ENCODE measurements around the gene BRK1. TPM values are rescaled to one million over a fixed set of nuclear protein-coding genes. Genes with fewer than 3 reads are reported as not detected.
A peak's percentile ranks its signal among the peaks of the same experiment; 100 is the strongest.
"Not testable (repeated sequence)": the region's sequence is repeated elsewhere in the genome, so short reads cannot be mapped to it uniquely, and the experiment has no call there.

BRK1 gene
- total and polyA plus RNA-seq, 2 experiments from 2014 or later = 83.0 to 278 TPM

- no peak overlapping the region for H3K27ac ChIP-seq
- H3K4me1 ChIP-seq (ENCODE audit: low read depth) = no peaks in the 10 kb centered on the region
- no peak for DNase-seq (ENCODE audit: low read depth in 1 of 2, low spot score in 1 of 2)
- H3K36me3 ChIP-seq = no peaks in the 10 kb centered on the region
- no peaks in the 10 kb centered on the region for H3K9me3 ChIP-seq (ENCODE audit: low read depth)
- no peak overlapping the region for H3K4me3 ChIP-seq
- no peaks in the 10 kb centered on the region for H3K27me3 ChIP-seq
- no peak for TF ChIP-seq CTCF (IDR thresholded peaks at IDR 0.05; ENCODE audit: low read depth, low read length)
Measured at GRCh38 chr3:10157031-10157430, 41.6 kb downstream of the BRK1 start.

GRCh38 chr3:10158555-10158954, 43.1 kb downstream of the BRK1 start:
- H3K4me3 ChIP-seq; H3K4me1 ChIP-seq (ENCODE audit: low read depth); H3K36me3 ChIP-seq; H3K27ac ChIP-seq; H3K9me3 ChIP-seq (ENCODE audit: low read depth); DNase-seq (ENCODE audit: low read depth in 1 of 2, low spot score in 1 of 2); H3K27me3 ChIP-seq: not testable (repeated sequence)

DNA sequence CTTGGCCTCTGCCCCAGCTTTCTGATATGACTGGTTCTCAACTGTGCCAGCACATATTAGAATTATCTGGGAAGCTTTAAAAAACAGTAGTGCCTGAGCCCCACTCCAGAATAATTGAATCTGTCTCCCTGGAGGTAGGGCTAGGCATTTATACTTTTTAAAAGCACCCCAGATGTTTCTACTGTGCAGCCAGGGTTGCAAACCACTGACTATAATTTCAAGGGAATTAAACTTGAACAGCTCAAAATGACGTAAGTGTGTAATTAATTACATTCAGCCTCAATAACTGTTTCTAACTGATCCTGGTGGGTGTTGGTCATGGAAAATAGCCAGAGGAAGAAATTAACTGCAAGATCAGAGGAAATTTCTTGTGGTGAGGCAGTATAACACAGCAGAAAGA, 44.9 kb downstream of the BRK1 start:
- no peak overlapping the region for H3K4me3 ChIP-seq
- TF ChIP-seq CTCF (IDR thresholded peaks at IDR 0.05; ENCODE audit: low read depth, low read length) = no peak
- no peaks in the 10 kb centered on the region for H3K27me3 ChIP-seq
- H3K4me1 ChIP-seq (ENCODE audit: low read depth) = no peaks in the 10 kb centered on the region
- no peaks in the 10 kb centered on the region for H3K9me3 ChIP-seq (ENCODE audit: low read depth)
- no peaks in the 10 kb centered on the region for H3K36me3 ChIP-seq
- DNase-seq (ENCODE audit: low read depth in 1 of 2, low spot score in 1 of 2) = no peak
- no peak overlapping the region for H3K27ac ChIP-seq

- H3K27ac ChIP-seq = no peak overlapping the region
- DNase-seq (ENCODE audit: low read depth in 1 of 2, low spot score in 1 of 2) = no peak
- no peak overlapping the region for H3K4me3 ChIP-seq
- no peaks in the 10 kb centered on the region for H3K36me3 ChIP-seq
- H3K27me3 ChIP-seq = no peaks in the 10 kb centered on the region
- no peaks in the 10 kb centered on the region for H3K4me1 ChIP-seq (ENCODE audit: low read depth)
- no peak for TF ChIP-seq CTCF (IDR thresholded peaks at IDR 0.05; ENCODE audit: low read depth, low read length)
- H3K9me3 ChIP-seq (ENCODE audit: low read depth) = no peaks in the 10 kb centered on the region
Measured at GRCh38 chr3:10160925-10161324, 45.5 kb downstream of the BRK1 start.

GRCh38 chr3:10162185-10162584, 46.7 kb downstream of the BRK1 start:
- Histone ChIP-seq H3K27me3 (no peaks in the 10 kb centered on the region), H3K36me3 (no peaks in the 10 kb centered on the region), H3K27ac (no peak overlapping the region), H3K9me3 (ENCODE audit: low read depth) (no peaks in the 10 kb centered on the region), H3K4me3 (no peak overlapping the region), H3K4me1 (ENCODE audit: low read depth) (no peaks in the 10 kb centered on the region)
- TF ChIP-seq CTCF (IDR thresholded peaks at IDR 0.05; ENCODE audit: low read depth, low read length) = no peak
- DNase-seq (ENCODE audit: low read depth in 1 of 2, low spot score in 1 of 2) = no peak

- peak overlapping the region; percentile 52 for H3K4me3 ChIP-seq
- H3K4me1 ChIP-seq (ENCODE audit: low read depth); H3K36me3 ChIP-seq; H3K9me3 ChIP-seq (ENCODE audit: low read depth); H3K27ac ChIP-seq; DNase-seq (ENCODE audit: low read depth in 1 of 2, low spot score in 1 of 2); H3K27me3 ChIP-seq: not testable (repeated sequence)
Measured at GRCh38 chr3:10164201-10164545, 48.7 kb downstream of the BRK1 start.

Measured in cardiac muscle cell (in vitro differentiated cells and primary cell).